GM19395 (cell line): ENCODE data around the gene SLC25A27.

Source experiments
- ATAC-seq: cut with Tn5 transposase; IDR thresholded peaks from one replicate; pipeline ENCODE4 v1.9.1; 2021; ENCODE audit warnings: mild to moderate bottlenecking, moderate library complexity; ENCODE audit not compliant: unreplicated experiment

SLC25A27 gene

GRCh38 chr6:46704562-46704961 lies 51.8 kb downstream of the SLC25A27 start:
- ATAC-seq = no peak

- ATAC-seq = no peak
Measured at GRCh38 chr6:46706464-46706863, 53.7 kb downstream of the SLC25A27 start.

GRCh38 chr6:46711491-46711890 lies 58.7 kb downstream of the SLC25A27 start:
- ATAC-seq = no peak

GRCh38 chr6:46715141-46715540 lies 62.4 kb downstream of the SLC25A27 start:
- no peak for ATAC-seq

- no peak for ATAC-seq
Measured at GRCh38 chr6:46719099-46719498, 66.3 kb downstream of the SLC25A27 start.

- ATAC-seq = no peak
Measured at GRCh38 chr6:46720401-46720800, 67.6 kb downstream of the SLC25A27 start.
